ENCODE data around the gene MEOX1. TPM values are rescaled to one million over a fixed set of nuclear protein-coding genes. Genes with fewer than 3 reads are reported as not detected.

Gene MEOX1
- total and polyA plus RNA-seq, 2 of the 4 experiments (the other 2 are of a cell fraction) = 0.48 to 0.72 TPM

- no peak overlapping the region for H4K5ac ChIP-seq (ENCODE audit: low read depth, low read length)
- H2BK5ac ChIP-seq (ENCODE audit: low read depth, low read length, poor library complexity, severe bottlenecking) = no peak overlapping the region
- no peak overlapping the region for H3K4me3 ChIP-seq (ENCODE audit: insufficient read depth, low read depth, low read length)
- dilution Hi-C loops (cut with HindIII; ENCODE audit: low sequenced_read_pairs, unreplicated experiment) (no loop called here), intact Hi-C loops (cut with micrococcal nuclease) (no loop called here), in situ Hi-C loops (cut with MboI; ENCODE audit: low sequenced_read_pairs) (no loop called here)
- H3K4me2 ChIP-seq (ENCODE audit: low read depth, low read length) = no peak overlapping the region
- BruUV-seq (replicated peaks) = no TSS peak
- no peak for ATAC-seq (ENCODE audit: low read depth)
- no peak overlapping the region for H3K23ac ChIP-seq (ENCODE audit: low read depth, low read length)
- H2BK120ac ChIP-seq (ENCODE audit: low read depth, low read length) = no peak overlapping the region
- CTCF ChIA-PET = interaction anchor here (0.6 to 0.7 kb wide), 2 partner anchors 64 to 290 kb away, joined by 4 to 6 read pairs; no protein-coding TSS in a partner anchor
- no peak for DNase-seq
- no peak overlapping the region for H3K56ac ChIP-seq (ENCODE audit: extremely low read depth, insufficient read depth, low read length)
- no peak overlapping the region for H3K14ac ChIP-seq (replicated peaks; ENCODE audit: low read depth, low read length)
- H3K9me1 ChIP-seq (ENCODE audit: insufficient read depth, low read length) = 0 out of 2 replicates have a peak, but pooled peaks cover under 1% of the 10 kb centered on the region
- no peak overlapping the region for H3K18ac ChIP-seq (ENCODE audit: low read depth, low read length)
- TF ChIP-seq, protein P1, sequence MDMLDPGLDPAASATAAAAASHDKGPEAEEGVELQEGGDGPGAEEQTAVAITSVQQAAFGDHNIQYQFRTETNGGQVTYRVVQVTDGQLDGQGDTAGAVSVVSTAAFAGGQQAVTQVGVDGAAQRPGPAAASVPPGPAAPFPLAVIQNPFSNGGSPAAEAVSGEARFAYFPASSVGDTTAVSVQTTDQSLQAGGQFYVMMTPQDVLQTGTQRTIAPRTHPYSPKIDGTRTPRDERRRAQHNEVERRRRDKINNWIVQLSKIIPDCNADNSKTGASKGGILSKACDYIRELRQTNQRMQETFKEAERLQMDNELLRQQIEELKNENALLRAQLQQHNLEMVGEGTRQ (IDR thresholded peaks at IDR 0.05; ENCODE audit: low read depth, low read length) = no peak
- TF ChIP-seq POLR2A (IDR thresholded peaks at IDR 0.05; ENCODE audit: low read depth, low read length) (no peak), RFX5 (IDR thresholded peaks at IDR 0.05; ENCODE audit: low read depth, low read length) (no peak), RCOR1 (IDR thresholded peaks at IDR 0.05; ENCODE audit: insufficient replicate concordance, low read length) (no peak), CTCF (conservative IDR thresholded peaks at IDR 0.05; ENCODE audit: low read depth, low read length) (no peak), FOS (IDR thresholded peaks at IDR 0.05; ENCODE audit: low read depth, low read length) (no peak), RAD21 (IDR thresholded peaks at IDR 0.05; ENCODE audit: low read length) (no peak), ELK1 (IDR thresholded peaks at IDR 0.05; ENCODE audit: borderline replicate concordance, low read depth, low read length) (no peak), NFE2L2 (IDR thresholded peaks at IDR 0.05; ENCODE audit: low read depth, low read length) (no peak), MAZ (IDR thresholded peaks at IDR 0.05; ENCODE audit: borderline replicate concordance, low read depth, low read length) (no peak), SMC3 (IDR thresholded peaks at IDR 0.05; ENCODE audit: low read depth, low read length) (no peak), MXI1 (IDR thresholded peaks at IDR 0.05; ENCODE audit: borderline replicate concordance, low read depth, low read length) (no peak), MAFK (IDR thresholded peaks at IDR 0.05; ENCODE audit: low read depth, low read length) (no peak), CHD1 (IDR thresholded peaks at IDR 0.05; ENCODE audit: low read depth, low read length) (no peak), BHLHE40 (IDR thresholded peaks at IDR 0.05; ENCODE audit: low read depth, low read length) (no peak), CEBPB (IDR thresholded peaks at IDR 0.05; ENCODE audit: low read depth, low read length) (no peak)
- H3K27me3 ChIP-seq (ENCODE audit: control insufficient read depth, insufficient read depth, low read length) = peaks cover 17% of the 10 kb centered on the region
- no peak overlapping the region for H2AK5ac ChIP-seq (ENCODE audit: low read depth, low read length)
- H4K20me1 ChIP-seq (ENCODE audit: insufficient read depth, low read length) = no peaks in the 10 kb centered on the region
- H3K27ac ChIP-seq (ENCODE audit: insufficient read depth, low read length) = no peak overlapping the region
- H2AK9ac ChIP-seq (replicated peaks; ENCODE audit: low read depth, low read length, poor library complexity) = no peak overlapping the region
- no peak overlapping the region for H4K8ac ChIP-seq (ENCODE audit: low read depth in 2 of 2, low read length in 2 of 2)
- H2AFZ ChIP-seq (replicated peaks; ENCODE audit: low read length, poor library complexity) = no peak overlapping the region
- no CpG with 5 or more reads among the region's 2 CpGs for WGBS, 2 experiments (ENCODE audit: extremely low coverage in 2 of 2, insufficient read length in 1 of 2)
- H3K4me1 ChIP-seq (ENCODE audit: control insufficient read depth, insufficient read depth, low read length) = no peaks in the 10 kb centered on the region; the same call in 1 of the 2 replicates
- H4K91ac ChIP-seq (ENCODE audit: insufficient read depth, low read depth, low read length) = no peak overlapping the region
- no peak overlapping the region for H2BK20ac ChIP-seq (ENCODE audit: low read depth, low read length)
- no peak overlapping the region for H3K4ac ChIP-seq (ENCODE audit: low read depth, low read length)
- H3K79me1 ChIP-seq (ENCODE audit: low read depth in 1 of 2, low read length in 2 of 2) = no peaks in the 10 kb centered on the region
- POLR2A ChIA-PET (ENCODE audit: unreplicated experiment) = no interaction called here
- no peaks in the 10 kb centered on the region for H3K9me3 ChIP-seq (ENCODE audit: control insufficient read depth, insufficient read depth, low read length)
- no peak overlapping the region for H2BK15ac ChIP-seq (ENCODE audit: low read depth, low read length)
- H3K36me3 ChIP-seq (ENCODE audit: control insufficient read depth, insufficient read depth, low read length) = no peaks in the 10 kb centered on the region
- no peak overlapping the region for H3K9ac ChIP-seq (ENCODE audit: low read depth, low read length)
These were observed 41.1 kb downstream of the MEOX1 start for GRCh38 chr17:43620581-43620980.

All from IMR-90 (cell line).